Thyroid gland (tissue), 4 donors: ENCODE results near the gene RUNX2.

Experiments used
- POLR2A ChIP-seq, 2 donors: fragments of 450-650 bp; IDR thresholded peaks; one replicate each; pipeline ENCODE4 v1.6.1; 2017; ENCODE audit warnings: antibody characterized with exemption in 2 of 2, mild to moderate bottlenecking in 2 of 2, moderate library complexity in 1 of 2
- TF ChIP-seq, protein P1 (sequence below), 6 experiments: fragments of 200-600 bp in 3 of 6; fragments of 450-650 bp in 3 of 6; sonication (generic) in 3 of 6; IDR thresholded peaks; one replicate each; pipeline ENCODE4 v1.5.1; 2016 to 2019; ENCODE audit warnings: antibody characterized with exemption in 6 of 6, mild to moderate bottlenecking in 2 of 6, inconsistent platforms in 1 of 6, moderate library complexity in 1 of 6

DNA sequence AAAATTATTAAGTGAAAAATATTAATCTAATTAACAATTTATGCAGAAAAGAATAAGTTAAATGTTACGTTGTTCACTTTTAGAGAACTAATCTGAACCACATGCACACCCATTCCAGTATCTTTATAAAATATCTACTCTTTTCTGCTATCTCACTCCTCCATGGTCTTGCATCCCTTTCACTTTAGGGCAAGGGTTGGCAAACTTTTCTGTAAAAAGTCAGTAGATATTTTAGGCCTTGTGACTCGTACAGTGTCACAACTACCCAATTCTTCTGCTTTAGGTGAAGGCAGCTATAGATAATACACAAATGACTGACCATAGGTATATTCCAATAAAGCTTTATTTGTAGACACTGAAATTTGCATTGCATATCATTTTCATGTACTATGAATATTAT is 89.3 kb downstream of the RUNX2 start:
- TF ChIP-seq, protein P1, sequence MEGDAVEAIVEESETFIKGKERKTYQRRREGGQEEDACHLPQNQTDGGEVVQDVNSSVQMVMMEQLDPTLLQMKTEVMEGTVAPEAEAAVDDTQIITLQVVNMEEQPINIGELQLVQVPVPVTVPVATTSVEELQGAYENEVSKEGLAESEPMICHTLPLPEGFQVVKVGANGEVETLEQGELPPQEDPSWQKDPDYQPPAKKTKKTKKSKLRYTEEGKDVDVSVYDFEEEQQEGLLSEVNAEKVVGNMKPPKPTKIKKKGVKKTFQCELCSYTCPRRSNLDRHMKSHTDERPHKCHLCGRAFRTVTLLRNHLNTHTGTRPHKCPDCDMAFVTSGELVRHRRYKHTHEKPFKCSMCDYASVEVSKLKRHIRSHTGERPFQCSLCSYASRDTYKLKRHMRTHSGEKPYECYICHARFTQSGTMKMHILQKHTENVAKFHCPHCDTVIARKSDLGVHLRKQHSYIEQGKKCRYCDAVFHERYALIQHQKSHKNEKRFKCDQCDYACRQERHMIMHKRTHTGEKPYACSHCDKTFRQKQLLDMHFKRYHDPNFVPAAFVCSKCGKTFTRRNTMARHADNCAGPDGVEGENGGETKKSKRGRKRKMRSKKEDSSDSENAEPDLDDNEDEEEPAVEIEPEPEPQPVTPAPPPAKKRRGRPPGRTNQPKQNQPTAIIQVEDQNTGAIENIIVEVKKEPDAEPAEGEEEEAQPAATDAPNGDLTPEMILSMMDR (IDR thresholded peaks at IDR 0.05): no peak
- no peak for TF ChIP-seq POLR2A (IDR thresholded peaks at IDR 0.05)
